Mucosa of rectum (tissue), 2 donors: Measurements from ENCODE around the gene ST6GALNAC5.

ENCODE experiments used
- H3K27ac ChIP-seq, 2 donors: one replicate each; pipeline ENCODE4 v1.7.0; 2013; ENCODE audit warnings: inconsistent platforms in 2 of 2, low read depth in 2 of 2, low read length in 2 of 2
- H3K27me3 ChIP-seq, 2 donors: one replicate each; pipeline ENCODE4 v1.7.0; 2013; ENCODE audit warnings: low read length in 2 of 2; ENCODE audit not compliant: control insufficient read depth in 2 of 2, insufficient read depth in 2 of 2
- H3K36me3 ChIP-seq, 2 donors: one replicate each; pipeline ENCODE4 v1.7.0; 2013; ENCODE audit warnings: low read length in 2 of 2; ENCODE audit not compliant: control insufficient read depth in 2 of 2, insufficient read depth in 2 of 2
- H3K4me1 ChIP-seq, 2 donors: one replicate each; pipeline ENCODE4 v1.7.0; 2013; ENCODE audit warnings: low read length in 2 of 2, mild to moderate bottlenecking in 1 of 2; ENCODE audit not compliant: control insufficient read depth in 2 of 2, insufficient read depth in 2 of 2
- H3K4me3 ChIP-seq, 2 donors: one replicate each; pipeline ENCODE4 v1.7.0; 2013; ENCODE audit warnings: low read length in 2 of 2
- H3K9ac ChIP-seq, 2 donors: one replicate each; pipeline ENCODE4 v1.7.0; 2013; ENCODE audit warnings: low read length in 2 of 2, low read depth in 1 of 2, mild to moderate bottlenecking in 1 of 2
- H3K9me3 ChIP-seq, 2 donors: one replicate each; pipeline ENCODE4 v1.7.0; 2013; ENCODE audit warnings: low read length in 2 of 2; ENCODE audit not compliant: control insufficient read depth in 2 of 2
- donor health status: healthy.
- donor health status: Normal muscosa, but diverticular disease.

ST6GALNAC5 gene

GRCh38 chr1:77024500-77024899 lies 157.2 kb downstream of the ST6GALNAC5 start:
- H3K36me3 ChIP-seq = no peaks in the 10 kb centered on the region
- H3K27ac ChIP-seq = no peak overlapping the region
- H3K9me3 ChIP-seq = no peaks in the 10 kb centered on the region
- H3K4me1 ChIP-seq = no peaks in the 10 kb centered on the region
- H3K9ac ChIP-seq = no peak overlapping the region
- H3K27me3 ChIP-seq = no peaks in the 10 kb centered on the region
- no peak overlapping the region for H3K4me3 ChIP-seq

DNA sequence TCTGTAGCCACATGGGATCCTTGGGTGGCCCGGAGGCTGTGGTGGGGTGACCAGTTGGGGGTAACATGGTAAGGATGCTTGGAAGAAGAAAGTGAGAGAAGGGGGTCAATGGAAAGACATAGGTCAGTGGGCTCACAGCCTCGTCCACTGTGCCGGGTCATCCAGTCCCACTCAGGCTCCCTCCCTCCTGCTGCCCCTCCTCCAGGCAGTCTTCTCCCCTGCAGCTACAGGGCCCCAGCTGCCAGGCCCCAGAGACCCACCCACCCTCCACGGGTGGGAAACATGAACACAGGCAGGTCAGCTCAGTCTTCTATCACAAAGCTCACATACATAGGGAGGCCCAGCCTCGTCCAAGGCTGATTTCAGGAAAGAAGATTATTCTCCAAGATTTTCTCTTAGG lies 158.3 kb downstream of the ST6GALNAC5 start:
- H3K27ac ChIP-seq = no peak overlapping the region
- no peaks in the 10 kb centered on the region for H3K36me3 ChIP-seq
- no peaks in the 10 kb centered on the region for H3K4me1 ChIP-seq
- H3K9me3 ChIP-seq = no peaks in the 10 kb centered on the region
- H3K4me3 ChIP-seq = no peak overlapping the region
- no peak overlapping the region for H3K9ac ChIP-seq
- no peaks in the 10 kb centered on the region for H3K27me3 ChIP-seq

DNA sequence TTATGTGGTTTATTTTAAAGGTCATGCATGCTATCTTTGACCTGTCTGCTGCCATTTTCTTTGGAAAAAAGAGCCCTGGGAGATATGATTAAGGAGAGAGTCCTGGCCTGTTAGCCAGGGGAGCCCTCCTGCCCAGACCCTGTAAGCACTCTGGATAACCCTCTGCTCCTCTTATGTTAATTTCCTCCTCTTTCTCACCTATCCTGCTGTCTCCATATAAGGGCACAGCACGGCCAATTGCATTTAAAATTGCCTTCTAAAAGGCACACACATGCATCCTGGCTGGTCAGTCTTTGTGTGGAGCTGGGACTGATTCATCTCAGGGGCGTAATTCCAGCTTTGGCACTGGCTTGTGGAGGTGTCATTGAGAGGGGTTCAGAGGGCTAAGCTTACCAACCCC lies 158.9 kb downstream of the ST6GALNAC5 start:
- no peak overlapping the region for H3K27ac ChIP-seq
- H3K9me3 ChIP-seq = no peaks in the 10 kb centered on the region
- H3K9ac ChIP-seq = no peak overlapping the region
- H3K27me3 ChIP-seq = no peaks in the 10 kb centered on the region
- H3K36me3 ChIP-seq = no peaks in the 10 kb centered on the region
- no peak overlapping the region for H3K4me3 ChIP-seq
- no peaks in the 10 kb centered on the region for H3K4me1 ChIP-seq

DNA sequence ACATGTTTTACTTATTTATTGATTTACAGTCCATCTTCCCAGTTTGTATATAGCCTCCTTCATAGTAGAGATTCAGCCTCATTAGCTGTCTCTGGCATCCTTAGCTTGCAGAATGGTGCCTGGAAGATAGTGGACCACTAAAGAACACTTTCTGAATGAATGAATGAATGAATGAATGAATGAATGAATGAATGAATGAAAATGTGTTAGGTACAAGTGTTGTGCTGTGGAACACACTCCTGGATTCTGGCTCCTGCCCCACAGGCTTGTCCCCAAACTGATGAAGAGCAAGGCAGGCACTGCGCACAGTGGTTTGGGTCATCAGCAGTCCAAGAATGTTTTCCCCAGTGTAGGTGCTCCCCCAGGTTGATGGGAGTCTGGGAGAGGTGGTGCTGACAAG lies 159.4 kb downstream of the ST6GALNAC5 start:
- Histone ChIP-seq H3K36me3 (no peaks in the 10 kb centered on the region), H3K4me1 (no peaks in the 10 kb centered on the region), H3K27me3 (no peaks in the 10 kb centered on the region), H3K9ac (no peak overlapping the region), H3K27ac (no peak overlapping the region), H3K4me3 (no peak overlapping the region), H3K9me3 (no peaks in the 10 kb centered on the region)

DNA sequence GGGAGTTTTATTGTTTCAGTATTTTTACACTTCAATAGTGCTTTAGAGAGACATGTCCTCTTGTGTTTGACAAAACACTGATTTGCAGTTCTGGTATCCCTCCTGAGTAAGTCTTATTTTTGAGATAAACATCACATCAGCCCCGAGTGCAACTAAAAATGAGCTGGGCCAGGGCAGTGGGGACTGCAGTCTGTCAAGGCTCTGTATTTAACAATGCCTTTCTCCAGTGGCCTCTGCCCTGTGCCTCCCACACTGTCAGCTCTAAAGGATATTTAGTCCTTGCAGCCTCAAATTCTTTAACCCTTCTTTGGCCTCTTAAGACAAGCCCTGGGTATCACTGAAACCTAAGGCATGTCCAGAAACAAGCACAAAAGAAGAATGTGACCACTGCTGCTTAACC lies 160.6 kb downstream of the ST6GALNAC5 start:
- H3K9me3 ChIP-seq = no peaks in the 10 kb centered on the region
- H3K27me3 ChIP-seq = no peaks in the 10 kb centered on the region
- H3K9ac ChIP-seq = no peak overlapping the region
- H3K4me3 ChIP-seq = no peak overlapping the region
- H3K27ac ChIP-seq = no peak overlapping the region
- no peaks in the 10 kb centered on the region for H3K4me1 ChIP-seq
- no peaks in the 10 kb centered on the region for H3K36me3 ChIP-seq

- H3K9ac ChIP-seq = no peak overlapping the region
- H3K4me1 ChIP-seq = no peaks in the 10 kb centered on the region
- no peaks in the 10 kb centered on the region for H3K36me3 ChIP-seq
- no peak overlapping the region for H3K4me3 ChIP-seq
- H3K27ac ChIP-seq = no peak overlapping the region
- H3K27me3 ChIP-seq = no peaks in the 10 kb centered on the region
- H3K9me3 ChIP-seq = no peaks in the 10 kb centered on the region
These were observed 163.3 kb downstream of the ST6GALNAC5 start for GRCh38 chr1:77030401-77031105.

- H3K4me3 ChIP-seq = no peak overlapping the region
- no peak overlapping the region for H3K9ac ChIP-seq
- no peaks in the 10 kb centered on the region for H3K27me3 ChIP-seq
- no peaks in the 10 kb centered on the region for H3K4me1 ChIP-seq
- H3K36me3 ChIP-seq = no peaks in the 10 kb centered on the region
- H3K27ac ChIP-seq = no peak overlapping the region
- no peaks in the 10 kb centered on the region for H3K9me3 ChIP-seq
These were observed 163.9 kb downstream of the ST6GALNAC5 start for GRCh38 chr1:77031106-77031662.

GRCh38 chr1:77036560-77036959 lies 169.3 kb downstream of the ST6GALNAC5 start:
- Histone ChIP-seq H3K4me1 (no peaks in the 10 kb centered on the region), H3K36me3 (no peaks in the 10 kb centered on the region), H3K27me3 (no peaks in the 10 kb centered on the region), H3K9ac (no peak overlapping the region), H3K4me3 (no peak overlapping the region), H3K27ac (no peak overlapping the region), H3K9me3 (no peaks in the 10 kb centered on the region)

DNA sequence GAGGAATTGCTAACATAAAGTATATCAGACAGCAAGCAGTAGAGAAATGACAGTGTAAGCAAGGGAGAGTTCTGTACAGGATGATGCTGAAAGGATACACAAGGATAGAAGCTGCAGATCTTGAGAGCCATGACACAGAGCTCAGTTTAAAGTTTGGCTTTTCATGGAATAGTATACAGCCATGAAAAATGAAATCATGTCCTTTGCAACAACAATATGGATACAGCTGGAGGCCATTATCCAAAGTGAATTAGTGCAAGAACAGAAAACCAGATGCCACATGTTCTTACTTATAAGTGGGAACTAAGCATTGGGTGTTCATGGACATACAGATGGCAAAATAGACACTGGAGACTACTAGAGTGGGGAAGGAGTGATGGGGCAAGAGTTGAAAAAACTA lies 169.8 kb downstream of the ST6GALNAC5 start:
- Histone ChIP-seq H3K27me3 (no peaks in the 10 kb centered on the region), H3K9ac (no peak overlapping the region), H3K9me3 (no peaks in the 10 kb centered on the region), H3K4me1 (no peaks in the 10 kb centered on the region), H3K27ac (no peak overlapping the region), H3K4me3 (no peak overlapping the region), H3K36me3 (no peaks in the 10 kb centered on the region)

GRCh38 chr1:77038000-77038399 lies 170.7 kb downstream of the ST6GALNAC5 start:
- no peak overlapping the region for H3K27ac ChIP-seq
- no peaks in the 10 kb centered on the region for H3K9me3 ChIP-seq
- no peak overlapping the region for H3K9ac ChIP-seq
- no peaks in the 10 kb centered on the region for H3K4me1 ChIP-seq
- H3K36me3 ChIP-seq = no peaks in the 10 kb centered on the region
- H3K27me3 ChIP-seq = no peaks in the 10 kb centered on the region
- no peak overlapping the region for H3K4me3 ChIP-seq
